HepG2 (cell line): ENCODE data around the gene GPR139. TPM values are rescaled to one million over a fixed set of nuclear protein-coding genes. Genes with fewer than 3 reads are reported as not detected.

Source experiments
- ATF4 ChIP-seq, 2 experiments: fragments of 450-650 bp in 1 of 2; sonication (generic) in 1 of 2; formaldehyde crosslinking; IDR thresholded peaks; 2 replicates each; pipeline versions ENCODE4 v1.5.0 to v1.8.0; 2020 to 2022; ENCODE audit warnings: mild to moderate bottlenecking in 1 of 2, missing genetic modification reagents in 1 of 2
- CBX1 ChIP-seq: IDR thresholded peaks from one replicate; pipeline ENCODE4 v1.6.1; 2016; ENCODE audit warnings: antibody characterized with exemption, low read depth
- HDAC2 ChIP-seq: sonication (generic); formaldehyde crosslinking; IDR thresholded peaks from 2 replicates; pipeline ENCODE4 v1.4.0; 2020; ENCODE audit warnings: missing genetic modification reagents
- IRF2 ChIP-seq: IDR thresholded peaks from 2 replicates; pipeline ENCODE4 v1.6.1; 2018; ENCODE audit warnings: missing genetic modification reagents, missing compliant biosample characterization
- IRX3 ChIP-seq: sonication (generic); formaldehyde crosslinking; IDR thresholded peaks from 2 replicates; pipeline ENCODE4 v1.8.1; 2023; ENCODE audit warnings: mild to moderate bottlenecking, low read depth, missing genetic modification reagents, borderline replicate concordance
- KDM3A ChIP-seq: IDR thresholded peaks from 2 replicates; pipeline ENCODE4 v1.6.1; 2018; ENCODE audit warnings: low read depth, missing compliant biosample characterization
- KLF11 ChIP-seq: IDR thresholded peaks from 2 replicates; pipeline ENCODE4 v1.6.1; 2016; ENCODE audit warnings: missing compliant biosample characterization
- KLF12 ChIP-seq: sonication (generic); formaldehyde crosslinking; IDR thresholded peaks from 2 replicates; pipeline ENCODE4 v1.4.0; 2020; ENCODE audit warnings: missing genetic modification reagents, borderline replicate concordance
- MAFG ChIP-seq: sonication (generic); formaldehyde crosslinking; IDR thresholded peaks from 2 replicates; pipeline ENCODE4 v1.5.1; 2020; ENCODE audit warnings: mild to moderate bottlenecking, missing genetic modification reagents
- MXI1 ChIP-seq: IDR thresholded peaks from 3 replicates; pipeline ENCODE4 v1.6.1; 2012; ENCODE audit warnings: low read depth, low read length, inconsistent platforms, borderline replicate concordance
- PPARG ChIP-seq: conservative IDR thresholded peaks from 2 replicates; pipeline ENCODE4 v1.6.1; 2016; ENCODE audit warnings: missing biosample characterization, missing genetic modification reagents
- TCF7 ChIP-seq: sonication (generic); IDR thresholded peaks from 2 replicates; pipeline ENCODE4 v1.6.1; 2016; ENCODE audit warnings: antibody characterized with exemption, low read depth
- TCF7L2 ChIP-seq: IDR thresholded peaks from 2 replicates; pipeline ENCODE4 v1.6.1; 2011; ENCODE audit warnings: mild to moderate bottlenecking, low read depth, low read length, moderate library complexity
- TOPORS ChIP-seq: sonication (generic); formaldehyde crosslinking; IDR thresholded peaks from 2 replicates; pipeline ENCODE4 v1.8.0; 2023; ENCODE audit warnings: mild to moderate bottlenecking, missing genetic modification reagents
- XBP1 ChIP-seq: sonication (generic); formaldehyde crosslinking; IDR thresholded peaks from 2 replicates; pipeline ENCODE4 v1.5.0; 2020; ENCODE audit warnings: missing genetic modification reagents
- XRCC5 ChIP-seq: fragments of 200-400 bp; formaldehyde crosslinking; optimal IDR thresholded peaks from 2 replicates; pipeline ENCODE3; 2017; ENCODE audit warnings: mild to moderate bottlenecking, low read length
- ZBTB3 ChIP-seq: sonication (generic); formaldehyde crosslinking; IDR thresholded peaks from 2 replicates; pipeline ENCODE4 v1.4.0; 2020; ENCODE audit warnings: low read depth, mild to moderate bottlenecking, moderate library complexity, missing genetic modification reagents, borderline replicate concordance
- ZEB1 ChIP-seq: IDR thresholded peaks from 2 replicates; pipeline ENCODE4 v1.6.1; 2012; ENCODE audit warnings: mild to moderate bottlenecking, low read depth, inconsistent platforms; ENCODE audit not compliant: insufficient replicate concordance
- ZIK1 ChIP-seq: sonication (generic); formaldehyde crosslinking; IDR thresholded peaks from 2 replicates; pipeline ENCODE4 v1.5.0; 2020; ENCODE audit warnings: mild to moderate bottlenecking, low read depth, missing genetic modification reagents, borderline replicate concordance
- ZNF138 ChIP-seq: sonication (generic); formaldehyde crosslinking; IDR thresholded peaks from 2 replicates; pipeline ENCODE4 v1.5.0; 2020; ENCODE audit warnings: mild to moderate bottlenecking, low read depth, missing genetic modification reagents
- ZNF34 ChIP-seq: sonication (generic); formaldehyde crosslinking; IDR thresholded peaks from 2 replicates; pipeline ENCODE4 v1.4.0; 2020; ENCODE audit warnings: mild to moderate bottlenecking, missing genetic modification reagents, borderline replicate concordance
- ZNF382 ChIP-seq: sonication (generic); formaldehyde crosslinking; IDR thresholded peaks from 2 replicates; pipeline ENCODE4 v1.5.0; 2020; ENCODE audit warnings: missing genetic modification reagents, mild to moderate bottlenecking, borderline replicate concordance
- ZNF484 ChIP-seq: sonication (generic); formaldehyde crosslinking; IDR thresholded peaks from 2 replicates; pipeline ENCODE4 v1.5.1; 2020; ENCODE audit warnings: mild to moderate bottlenecking, low read depth, missing genetic modification reagents, borderline replicate concordance
- ZNF562 ChIP-seq: sonication (generic); formaldehyde crosslinking; IDR thresholded peaks from 2 replicates; pipeline ENCODE4 v1.8.0; 2022; ENCODE audit warnings: missing genetic modification reagents, borderline replicate concordance
- ZNF577 ChIP-seq: sonication (generic); formaldehyde crosslinking; IDR thresholded peaks from 2 replicates; pipeline ENCODE4 v1.4.0; 2020; ENCODE audit warnings: mild to moderate bottlenecking, low read depth, missing genetic modification reagents, borderline replicate concordance
- ZNF768 ChIP-seq: sonication (generic); formaldehyde crosslinking; IDR thresholded peaks from 2 replicates; pipeline ENCODE4 v1.4.0; 2020; ENCODE audit warnings: missing genetic modification reagents
- ZSCAN21 ChIP-seq: sonication (generic); formaldehyde crosslinking; IDR thresholded peaks from 2 replicates; pipeline ENCODE4 v1.8.0; 2022; ENCODE audit warnings: mild to moderate bottlenecking, missing genetic modification reagents, moderate library complexity, borderline replicate concordance
- polyA plus RNA-seq, 8 experiments: library from polyadenylated mRNA; depleted of rRNA in 3 of 8; stranded (reverse) in 7 of 8; unstranded in 1 of 8; fragments of >200 nt; fragmentation: Illumina TruSeq in 4 of 8; extraction: Trizol in 4 of 8; gene quantifications; 2 replicates each; pipeline versions ENCODE4 v1.2.1 to v1.2.3, GENCODE V29; 2011 to 2016; ENCODE audit warnings: low read depth in 4 of 8, missing spikeins in 1 of 8, mixed read lengths in 1 of 8; ENCODE audit not compliant: insufficient read depth in 1 of 8
- total RNA-seq, 5 experiments: library from RNA; depleted of rRNA; stranded (reverse); fragments of >200 nt; fragmentation: Illumina TruSeq; extraction: Trizol; gene quantifications; 2 replicates each; pipeline ENCODE4 v1.2.3, GENCODE V29; 2016; ENCODE audit warnings: low read depth in 1 of 5
- TF ChIP-seq, protein P1 (sequence below): sonication (generic); formaldehyde crosslinking; conservative IDR thresholded peaks from 2 replicates; pipeline ENCODE4 v1.8.0; 2022; ENCODE audit warnings: low read depth, missing genetic modification reagents
- TF ChIP-seq, protein P2 (sequence below): sonication (generic); formaldehyde crosslinking; conservative IDR thresholded peaks from 2 replicates; pipeline ENCODE4 v1.5.0; 2020; ENCODE audit warnings: missing genetic modification reagents

Gene GPR139
- total and polyA plus RNA-seq, 2 of the 13 experiments (the other 11 are each of a cell fraction or from before 2014, with no cell fraction given): not detected

GRCh38 chr16:20023190-20023589 is 50.5 kb downstream of the GPR139 start (continued):
- TF ChIP-seq, protein P1, sequence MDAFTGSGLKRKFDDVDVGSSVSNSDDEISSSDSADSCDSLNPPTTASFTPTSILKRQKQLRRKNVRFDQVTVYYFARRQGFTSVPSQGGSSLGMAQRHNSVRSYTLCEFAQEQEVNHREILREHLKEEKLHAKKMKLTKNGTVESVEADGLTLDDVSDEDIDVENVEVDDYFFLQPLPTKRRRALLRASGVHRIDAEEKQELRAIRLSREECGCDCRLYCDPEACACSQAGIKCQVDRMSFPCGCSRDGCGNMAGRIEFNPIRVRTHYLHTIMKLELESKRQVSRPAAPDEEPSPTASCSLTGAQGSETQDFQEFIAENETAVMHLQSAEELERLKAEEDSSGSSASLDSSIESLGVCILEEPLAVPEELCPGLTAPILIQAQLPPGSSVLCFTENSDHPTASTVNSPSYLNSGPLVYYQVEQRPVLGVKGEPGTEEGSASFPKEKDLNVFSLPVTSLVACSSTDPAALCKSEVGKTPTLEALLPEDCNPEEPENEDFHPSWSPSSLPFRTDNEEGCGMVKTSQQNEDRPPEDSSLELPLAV (CRISPR knock-in tag): no peak
- no peak for TF ChIP-seq ATF4 (CRISPR knock-in tag; IDR thresholded peaks at IDR 0.05)
- TF ChIP-seq IRX3 (CRISPR knock-in tag): no peak
- TF ChIP-seq ZBTB3 (CRISPR knock-in tag): no peak
- TF ChIP-seq KDM3A (CRISPR knock-in tag): no peak
- TF ChIP-seq XRCC5: no peak
- no peak for TF ChIP-seq MAFG (CRISPR knock-in tag)
- no peak for TF ChIP-seq PPARG (CRISPR knock-in tag)
- no peak for TF ChIP-seq CBX1
- TF ChIP-seq ZIK1 (CRISPR knock-in tag): no peak
- TF ChIP-seq ZNF34 (CRISPR knock-in tag): no peak
- 0 out of 2 replicates have a peak, but pooled peaks have one; percentile 36 for TF ChIP-seq KLF11
- TF ChIP-seq ZEB1: no peak
- TF ChIP-seq ZNF768 (CRISPR knock-in tag): no peak
- no peak for TF ChIP-seq TCF7L2
- no peak for TF ChIP-seq HDAC2 (CRISPR knock-in tag)
- no peak for TF ChIP-seq ZNF562 (CRISPR knock-in tag)
- no peak for TF ChIP-seq ZNF577 (CRISPR knock-in tag)
- TF ChIP-seq TOPORS: no peak
- TF ChIP-seq MXI1: no peak
- TF ChIP-seq IRF2 (CRISPR knock-in tag): no peak
- no peak for TF ChIP-seq ZSCAN21 (CRISPR knock-in tag)
- TF ChIP-seq ZNF484 (CRISPR knock-in tag): no peak
- no peak for TF ChIP-seq TCF7
- no peak for TF ChIP-seq ZNF382 (CRISPR knock-in tag)
- 0 out of 2 replicates have a peak, but pooled peaks have one; percentile 39 for TF ChIP-seq KLF12
- TF ChIP-seq, protein P2, sequence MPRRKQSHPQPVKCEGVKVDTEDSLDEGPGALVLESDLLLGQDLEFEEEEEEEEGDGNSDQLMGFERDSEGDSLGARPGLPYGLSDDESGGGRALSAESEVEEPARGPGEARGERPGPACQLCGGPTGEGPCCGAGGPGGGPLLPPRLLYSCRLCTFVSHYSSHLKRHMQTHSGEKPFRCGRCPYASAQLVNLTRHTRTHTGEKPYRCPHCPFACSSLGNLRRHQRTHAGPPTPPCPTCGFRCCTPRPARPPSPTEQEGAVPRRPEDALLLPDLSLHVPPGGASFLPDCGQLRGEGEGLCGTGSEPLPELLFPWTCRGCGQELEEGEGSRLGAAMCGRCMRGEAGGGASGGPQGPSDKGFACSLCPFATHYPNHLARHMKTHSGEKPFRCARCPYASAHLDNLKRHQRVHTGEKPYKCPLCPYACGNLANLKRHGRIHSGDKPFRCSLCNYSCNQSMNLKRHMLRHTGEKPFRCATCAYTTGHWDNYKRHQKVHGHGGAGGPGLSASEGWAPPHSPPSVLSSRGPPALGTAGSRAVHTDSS (CRISPR knock-in tag): no peak
- TF ChIP-seq XBP1 (CRISPR knock-in tag): 0 out of 2 replicates have a peak, but pooled peaks have one; percentile 31
- no peak for TF ChIP-seq ZNF138 (CRISPR knock-in tag)
